Esophagus squamous epithelium (tissue), 4 donors: Measurements from ENCODE around the gene HJV.

Experiments
- POLR2A ChIP-seq, 4 donors: fragments of 450-650 bp; IDR thresholded peaks; one replicate each; pipeline ENCODE4 v1.6.1; 2017; ENCODE audit warnings: antibody characterized with exemption in 4 of 4, mild to moderate bottlenecking in 4 of 4, moderate library complexity in 3 of 4
- TF ChIP-seq, protein P1 (sequence below), 6 experiments: fragments of 450-650 bp in 4 of 6; fragments of 200-600 bp in 2 of 6; sonication (generic) in 2 of 6; IDR thresholded peaks; one replicate each; pipeline ENCODE4 v1.5.1; 2016 to 2019; ENCODE audit warnings: antibody characterized with exemption in 6 of 6, mild to moderate bottlenecking in 4 of 6, moderate library complexity in 4 of 6

DNA sequence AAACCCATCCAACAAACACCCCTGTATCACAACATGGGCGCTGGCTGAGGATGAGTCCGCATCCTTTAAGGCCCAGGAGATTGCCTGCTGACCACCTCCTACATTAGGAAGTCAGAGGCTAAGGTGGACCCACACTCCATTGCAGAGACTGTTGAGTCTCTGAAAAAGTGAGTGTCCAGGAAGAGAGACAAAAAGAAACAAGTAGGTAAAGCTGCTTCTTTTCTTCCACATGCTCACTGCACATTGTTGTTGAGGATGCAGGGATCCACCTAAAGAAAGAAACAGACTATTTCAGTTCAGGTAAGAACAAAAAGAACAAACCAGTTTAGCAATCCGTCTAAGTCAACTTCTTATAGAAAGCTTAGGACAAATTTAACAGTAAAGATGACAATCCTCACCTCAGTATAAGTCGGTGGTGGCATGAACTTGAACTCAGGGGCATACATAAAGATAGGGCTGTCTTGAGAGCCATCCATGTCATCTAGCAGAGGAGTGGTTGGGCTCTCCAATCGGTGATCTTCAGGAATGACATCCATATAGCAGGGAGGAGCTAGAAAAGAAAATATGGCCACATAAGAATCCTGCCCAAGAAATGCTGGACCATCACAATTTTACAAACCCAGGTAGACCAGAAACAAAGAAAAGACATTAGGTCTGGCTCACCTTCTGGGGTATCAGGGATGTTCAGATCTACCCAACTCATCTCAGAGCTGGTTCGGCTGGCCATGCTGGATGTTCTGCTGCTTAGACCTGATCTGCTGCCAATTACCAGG is 27.7 kb downstream of the HJV start:
- TF ChIP-seq, protein P1, sequence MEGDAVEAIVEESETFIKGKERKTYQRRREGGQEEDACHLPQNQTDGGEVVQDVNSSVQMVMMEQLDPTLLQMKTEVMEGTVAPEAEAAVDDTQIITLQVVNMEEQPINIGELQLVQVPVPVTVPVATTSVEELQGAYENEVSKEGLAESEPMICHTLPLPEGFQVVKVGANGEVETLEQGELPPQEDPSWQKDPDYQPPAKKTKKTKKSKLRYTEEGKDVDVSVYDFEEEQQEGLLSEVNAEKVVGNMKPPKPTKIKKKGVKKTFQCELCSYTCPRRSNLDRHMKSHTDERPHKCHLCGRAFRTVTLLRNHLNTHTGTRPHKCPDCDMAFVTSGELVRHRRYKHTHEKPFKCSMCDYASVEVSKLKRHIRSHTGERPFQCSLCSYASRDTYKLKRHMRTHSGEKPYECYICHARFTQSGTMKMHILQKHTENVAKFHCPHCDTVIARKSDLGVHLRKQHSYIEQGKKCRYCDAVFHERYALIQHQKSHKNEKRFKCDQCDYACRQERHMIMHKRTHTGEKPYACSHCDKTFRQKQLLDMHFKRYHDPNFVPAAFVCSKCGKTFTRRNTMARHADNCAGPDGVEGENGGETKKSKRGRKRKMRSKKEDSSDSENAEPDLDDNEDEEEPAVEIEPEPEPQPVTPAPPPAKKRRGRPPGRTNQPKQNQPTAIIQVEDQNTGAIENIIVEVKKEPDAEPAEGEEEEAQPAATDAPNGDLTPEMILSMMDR (IDR thresholded peaks at IDR 0.05): peak in 1 of 6 experiments; percentile 8
- TF ChIP-seq POLR2A (IDR thresholded peaks at IDR 0.05): no peak
